ENCODE results near the gene TBX6. TPM values are rescaled to one million over a fixed set of nuclear protein-coding genes. Genes with fewer than 3 reads are reported as not detected.

The TBX6 gene
- total and polyA plus RNA-seq, 2 donors (not counting 3 experiments of a cell fraction or from before 2014, with no cell fraction given) = 0.40 to 0.60 TPM

GRCh38 chr16:30077656-30078055, 14.1 kb downstream of the TBX6 start:
- H3K36me3 ChIP-seq (ENCODE audit: control insufficient read depth in 2 of 2, extremely low read depth in 1 of 2, insufficient read depth in 2 of 2, low read length in 2 of 2) = peaks cover 9 to 27% of the 10 kb centered on the region in 2 experiments
- peak overlapping the region; percentile 90 for H3K4me2 ChIP-seq (ENCODE audit: insufficient read depth, low read length)
- H3K27me3 ChIP-seq (ENCODE audit: control insufficient read depth in 2 of 2, insufficient read depth in 2 of 2, low read length in 2 of 2) = no peaks in the 10 kb centered on the region
- H3K9me1 ChIP-seq (replicated peaks; ENCODE audit: control insufficient read depth, extremely low read depth, insufficient read depth, low read length) = no peaks in the 10 kb centered on the region
- H3K9me3 ChIP-seq (replicated peaks; ENCODE audit: control insufficient read depth, insufficient read depth, low read length) = no peaks in the 10 kb centered on the region
- dilution Hi-C loops (cut with MboI; ENCODE audit: extremely low pct_ligation_motif_present, low sequenced_read_pairs) (no loop called here), intact Hi-C loops (cut with micrococcal nuclease) (loop anchor here (2.0 kb wide), 1 partner anchor 13 kb away; the partner anchor contains the start of gene TBX6)
- peaks cover 48% of the 10 kb centered on the region for H3K79me2 ChIP-seq (ENCODE audit: control insufficient read depth, insufficient read depth, low read length)
- BruUV-seq (replicated peaks) = no TSS peak
- peak overlapping the region in 1 of 3 experiments; percentile 78 for H3K4me3 ChIP-seq (replicated peaks in 1 of 3; ENCODE audit: insufficient read depth in 1 of 3, low read depth in 1 of 3, low read length in 3 of 3)
- ChIA-PET CTCF (interaction anchor here (1.2 to 3.5 kb wide), 3 partner anchors 11 to 14 kb away, joined by 4 to 23 read pairs (median 8); partner anchors contain the start of genes ALDOA and TBX6), POLR2A (interaction anchor here (1.9 kb wide), 1 partner anchor 15 kb away, joined by 4 read pairs; no protein-coding TSS in a partner anchor)
- FAIRE-seq = no peak
- H3K27ac ChIP-seq (ENCODE audit: insufficient read depth, low read depth, low read length) = peak overlapping the region; percentile 81
- H3K9ac ChIP-seq (replicated peaks; ENCODE audit: extremely low read depth, insufficient read depth, low read length) = peak overlapping the region; percentile 88
- peaks cover 24% of the 10 kb centered on the region for H3K4me1 ChIP-seq (ENCODE audit: control insufficient read depth, extremely low read depth, insufficient read depth, low read length)
- no peak overlapping the region for H2AFZ ChIP-seq (ENCODE audit: low read depth, low read length)
- H4K20me1 ChIP-seq (replicated peaks; ENCODE audit: control insufficient read depth, extremely low read depth, insufficient read depth, low read length) = no peaks in the 10 kb centered on the region
- TF ChIP-seq JUN (IDR thresholded peaks at IDR 0.05; ENCODE audit: borderline replicate concordance, insufficient read depth, insufficient read length, low read depth) (no peak), CTCF (IDR thresholded peaks at IDR 0.05; ENCODE audit: extremely low read depth in 1 of 2, insufficient read depth in 1 of 2, low read depth in 1 of 2, low read length in 2 of 2) (no peak), MYC (IDR thresholded peaks at IDR 0.05; ENCODE audit: low read depth, low read length) (no peak), GATA2 (IDR thresholded peaks at IDR 0.05; ENCODE audit: insufficient read depth, insufficient read length, low read depth, low read length) (no peak), FOS (IDR thresholded peaks at IDR 0.05; ENCODE audit: borderline replicate concordance, insufficient read depth, low read length) (no peak), EZH2 (IDR thresholded peaks at IDR 0.05; ENCODE audit: borderline replicate concordance, low read depth, low read length, severe bottlenecking) (no peak), POLR2AphosphoS5 (IDR thresholded peaks at IDR 0.05; ENCODE audit: insufficient read depth, low read depth, low read length) (no peak), MAX (IDR thresholded peaks at IDR 0.05; ENCODE audit: insufficient read depth, insufficient read length) (no peak)
- DNase-seq (ENCODE audit: low read depth, low spot score) = no peak
